ENCODE data around the gene MCM3. TPM values are rescaled to one million over a fixed set of nuclear protein-coding genes. Genes with fewer than 3 reads are reported as not detected.

The MCM3 gene
- total RNA-seq: 59.4 TPM

DNA sequence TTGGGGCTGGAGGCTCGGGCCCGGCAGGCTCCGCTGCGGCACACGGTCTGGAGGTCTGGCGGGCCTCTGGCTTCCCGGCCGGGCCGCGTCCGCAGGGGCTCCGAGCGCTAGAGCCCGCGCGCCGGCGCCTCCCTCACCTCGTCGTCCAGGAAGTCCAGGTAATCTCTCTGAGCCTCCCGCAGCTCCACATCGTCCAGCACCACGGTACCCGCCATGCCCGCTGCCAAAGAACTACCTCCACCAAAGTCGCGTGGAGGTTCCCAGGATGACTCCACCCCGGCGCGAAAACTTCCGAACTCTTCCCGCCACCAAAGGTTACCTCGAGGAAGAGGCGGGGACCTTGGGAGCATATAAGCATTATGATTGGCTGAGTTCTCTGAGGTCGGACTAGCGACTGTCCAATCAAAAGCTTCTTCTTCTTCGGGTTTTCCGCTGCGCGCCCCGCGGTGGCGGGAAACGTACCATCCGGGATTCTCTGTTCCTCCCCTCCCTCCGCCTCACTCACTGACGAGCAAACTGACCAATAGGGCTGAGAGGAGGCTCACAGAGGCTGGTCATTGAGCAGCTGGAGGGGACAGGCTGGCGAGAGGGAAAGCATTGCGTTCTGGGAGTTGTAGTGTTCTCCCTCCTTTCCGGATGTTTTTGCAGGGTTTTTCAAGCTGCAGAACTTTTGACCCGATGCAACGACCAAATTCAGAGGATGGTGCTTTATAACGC is at the start of gene MCM3:
MCM3 (minus strand) TSS at position 283 of the 717 bp plus-strand sequence; CDS start at position 215, 68 bp downstream.
- DNase-seq (ENCODE audit: low spot score): peak; percentile 98

DNA sequence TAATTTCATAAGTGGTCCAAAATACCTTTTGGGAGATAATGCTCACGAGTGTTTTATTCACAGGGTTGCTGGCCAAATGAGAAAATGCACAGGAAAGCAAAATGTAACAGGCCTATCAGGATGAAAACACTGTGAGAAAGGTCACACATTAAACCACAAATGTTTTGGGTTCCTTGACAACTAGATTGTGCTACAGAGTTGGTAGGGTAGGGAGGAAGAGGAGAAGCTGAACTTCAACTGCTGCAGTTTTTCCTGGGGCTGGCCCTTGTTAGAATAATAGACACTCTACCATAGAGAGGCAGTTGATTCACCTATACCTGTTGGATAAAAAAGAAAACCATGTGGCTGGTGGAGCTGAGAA is 49.3 kb upstream of the MCM3 start:
- DNase-seq (ENCODE audit: low spot score): no peak

DNA sequence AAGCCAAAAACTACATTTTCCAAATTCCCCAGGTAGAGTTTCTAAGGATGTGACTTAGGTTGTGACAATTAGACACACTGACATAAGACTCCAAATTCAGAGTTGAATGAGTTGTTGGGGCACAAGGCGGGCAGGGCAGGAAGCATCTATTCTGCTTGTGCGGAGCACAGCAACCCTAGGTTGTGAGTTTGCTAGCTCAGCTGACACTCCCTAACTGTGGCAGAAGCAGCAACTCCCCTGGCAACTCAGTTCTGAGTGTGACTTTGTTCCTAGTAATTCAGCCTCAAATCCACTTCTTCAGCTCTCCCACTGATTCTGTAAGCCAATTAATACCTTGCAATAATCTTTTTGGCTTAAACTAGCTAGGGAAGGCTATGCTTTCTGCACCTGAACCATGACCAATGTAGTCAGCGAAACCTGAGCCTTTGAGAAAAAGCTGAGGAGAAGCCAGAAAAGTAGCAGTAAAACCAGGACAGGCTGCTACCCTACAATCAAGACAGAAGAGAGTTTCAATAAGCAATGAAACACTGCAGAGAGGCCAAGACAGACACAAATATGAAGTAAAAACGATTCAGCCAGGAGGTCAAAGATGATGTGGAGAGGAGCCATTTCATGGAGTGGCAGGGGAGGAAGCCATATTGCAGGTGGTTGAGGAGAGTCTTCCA is 47.4 kb upstream of the MCM3 start:
- DNase-seq (ENCODE audit: low spot score): no peak

DNA sequence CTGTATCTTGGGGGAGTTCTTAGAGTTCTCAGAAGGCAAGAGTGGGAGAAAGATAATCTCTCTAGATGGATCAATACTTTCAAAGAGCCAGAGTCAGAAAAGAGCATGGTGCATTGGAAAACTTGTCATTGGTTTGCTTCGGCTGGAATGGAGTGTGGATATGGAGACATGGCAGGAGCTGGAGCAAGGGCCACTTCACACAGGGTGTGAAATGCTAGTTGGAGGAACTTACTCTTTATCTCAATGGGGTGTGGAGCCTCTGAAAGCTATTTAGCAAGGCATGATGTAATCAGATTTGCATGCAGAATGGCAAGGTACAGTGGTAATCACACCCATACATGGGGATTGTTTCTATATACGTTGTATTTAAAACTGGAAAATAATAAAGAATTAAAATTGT is 45.9 kb upstream of the MCM3 start:
- no peak for DNase-seq (ENCODE audit: low spot score)

DNA sequence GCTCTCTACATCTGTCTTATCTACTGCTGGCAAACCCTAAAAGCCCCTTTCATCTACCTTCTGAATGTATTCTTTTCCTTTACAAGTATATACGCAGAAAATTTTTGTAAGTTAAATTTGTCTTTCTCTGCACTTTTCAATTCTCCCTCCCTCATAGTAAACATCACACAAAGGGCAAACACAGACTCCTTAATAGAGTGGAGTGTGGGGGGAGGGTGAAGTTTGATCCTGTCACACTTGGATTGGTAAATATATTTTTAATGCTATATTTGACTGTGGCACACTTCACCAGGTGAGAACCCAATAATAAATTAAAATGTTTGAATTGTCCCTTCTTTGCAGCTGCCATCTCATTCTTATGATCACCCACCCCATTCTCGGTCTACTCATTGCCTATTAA is 44.2 kb upstream of the MCM3 start:
- DNase-seq (ENCODE audit: low spot score): no peak

DNA sequence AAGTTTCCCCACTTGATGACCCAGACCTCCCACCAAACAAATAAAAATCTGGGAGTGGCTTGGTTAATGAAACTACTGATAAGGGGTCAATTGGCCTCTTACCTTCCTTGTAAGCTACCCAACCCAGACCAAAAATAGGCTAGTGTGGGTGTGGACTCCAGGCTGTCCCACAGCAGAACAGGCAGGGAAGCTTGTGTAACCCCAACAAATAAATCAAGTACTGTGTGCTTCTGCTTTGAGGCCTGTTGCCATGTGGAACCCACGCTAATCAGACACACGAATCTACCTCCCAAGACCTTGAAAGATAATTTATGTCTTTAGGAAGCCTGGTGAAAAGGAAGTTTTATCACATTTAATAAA is 43.7 kb upstream of the MCM3 start:
- no peak for DNase-seq (ENCODE audit: low spot score)

DNA sequence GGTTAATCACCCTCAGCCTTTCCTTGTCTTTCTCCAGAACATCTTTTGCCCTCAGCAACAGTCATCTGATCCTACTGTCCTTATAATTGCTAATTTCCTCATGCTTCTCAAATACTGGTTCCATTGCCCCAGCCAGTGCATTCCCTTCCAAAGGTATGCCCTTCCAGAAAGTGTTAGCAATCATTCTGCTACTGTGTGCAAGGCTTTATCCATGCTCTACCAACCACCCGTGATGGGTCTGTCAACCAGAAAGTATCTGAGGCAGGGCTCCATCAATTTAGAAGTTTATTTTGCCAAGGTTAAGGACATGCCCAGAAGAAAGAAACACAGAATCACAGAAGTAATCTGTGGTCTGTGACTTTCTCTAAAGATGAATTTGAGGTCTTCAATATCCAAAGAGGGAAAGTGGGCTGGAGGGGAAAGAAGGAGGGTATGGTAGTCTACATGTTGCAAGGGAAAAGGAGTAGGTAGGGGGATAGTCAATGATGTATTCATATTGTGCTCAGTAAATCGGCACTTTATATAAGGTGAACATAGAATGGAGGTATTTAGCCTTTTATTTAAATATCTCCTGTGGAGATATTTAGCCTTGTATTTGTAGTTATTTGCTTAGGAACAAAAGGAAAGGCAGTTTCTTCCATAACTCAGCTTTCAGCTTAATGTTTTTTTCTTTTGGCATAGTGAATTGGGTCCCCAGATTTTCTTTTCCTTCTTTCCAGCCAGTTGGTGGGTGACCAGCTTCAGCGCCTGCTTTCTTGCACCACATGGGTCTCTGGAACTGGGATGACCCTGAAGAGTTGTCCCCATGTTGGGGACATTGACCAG is 42.2 kb upstream of the MCM3 start:
- DNase-seq (ENCODE audit: low spot score): no peak

DNA sequence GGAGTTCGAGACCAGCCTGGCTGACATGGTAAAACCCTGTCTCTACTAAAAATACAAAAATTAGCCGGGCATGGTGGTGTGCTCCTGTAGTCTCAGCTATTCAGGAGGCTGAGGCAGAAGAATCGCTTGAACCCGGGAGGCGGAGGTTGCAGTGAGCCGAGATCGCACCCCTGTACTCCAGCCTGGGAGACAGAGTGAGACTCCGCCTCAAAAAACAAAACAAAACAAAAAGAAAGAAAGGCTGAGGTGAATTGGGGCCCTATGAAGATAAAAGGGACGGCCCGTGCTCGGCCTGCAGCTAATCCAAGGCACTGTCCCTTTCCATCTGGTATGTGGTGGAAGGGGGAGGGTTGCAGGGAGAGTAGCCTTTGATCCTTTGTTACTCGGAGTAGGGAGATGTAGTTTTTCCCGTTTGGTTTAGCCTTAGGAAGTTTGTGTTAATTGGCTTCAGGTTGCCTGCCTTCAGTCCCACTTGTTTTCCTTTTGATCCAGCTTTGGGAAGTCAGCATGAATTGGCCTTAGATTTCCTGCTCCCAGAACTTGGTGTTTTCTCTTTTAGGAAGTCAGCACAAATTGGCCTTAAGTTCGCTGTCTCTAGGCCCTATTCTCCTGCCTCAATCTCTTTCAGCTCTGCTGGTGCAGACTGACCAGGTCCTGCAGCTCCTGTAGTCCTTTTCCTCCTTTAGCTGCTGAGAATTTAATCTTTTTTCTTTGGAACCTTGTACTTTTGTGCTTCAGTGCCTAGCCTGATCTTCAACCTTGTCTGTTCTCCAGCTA is 41.3 kb upstream of the MCM3 start:
- DNase-seq (ENCODE audit: low spot score): no peak

DNA sequence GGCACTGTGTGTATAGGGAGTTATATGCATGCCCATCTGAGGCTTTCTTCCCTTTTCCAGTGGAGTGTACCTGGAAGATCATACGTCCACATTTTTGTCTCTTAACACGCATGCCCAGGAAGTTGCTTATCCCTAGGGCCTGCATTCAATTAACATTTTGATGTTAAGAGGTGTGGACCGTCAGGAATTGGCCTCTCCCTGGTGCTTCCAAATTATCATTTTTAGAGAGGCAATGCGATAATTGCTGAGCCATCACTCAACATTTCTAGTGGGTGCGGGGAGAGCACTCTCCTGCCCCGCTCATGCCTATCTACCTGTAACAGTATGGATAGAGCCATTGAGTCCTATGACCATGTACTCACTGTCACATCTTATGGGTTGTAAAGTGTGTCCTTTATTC is 39.6 kb upstream of the MCM3 start:
- DNase-seq (ENCODE audit: low spot score): no peak

DNA sequence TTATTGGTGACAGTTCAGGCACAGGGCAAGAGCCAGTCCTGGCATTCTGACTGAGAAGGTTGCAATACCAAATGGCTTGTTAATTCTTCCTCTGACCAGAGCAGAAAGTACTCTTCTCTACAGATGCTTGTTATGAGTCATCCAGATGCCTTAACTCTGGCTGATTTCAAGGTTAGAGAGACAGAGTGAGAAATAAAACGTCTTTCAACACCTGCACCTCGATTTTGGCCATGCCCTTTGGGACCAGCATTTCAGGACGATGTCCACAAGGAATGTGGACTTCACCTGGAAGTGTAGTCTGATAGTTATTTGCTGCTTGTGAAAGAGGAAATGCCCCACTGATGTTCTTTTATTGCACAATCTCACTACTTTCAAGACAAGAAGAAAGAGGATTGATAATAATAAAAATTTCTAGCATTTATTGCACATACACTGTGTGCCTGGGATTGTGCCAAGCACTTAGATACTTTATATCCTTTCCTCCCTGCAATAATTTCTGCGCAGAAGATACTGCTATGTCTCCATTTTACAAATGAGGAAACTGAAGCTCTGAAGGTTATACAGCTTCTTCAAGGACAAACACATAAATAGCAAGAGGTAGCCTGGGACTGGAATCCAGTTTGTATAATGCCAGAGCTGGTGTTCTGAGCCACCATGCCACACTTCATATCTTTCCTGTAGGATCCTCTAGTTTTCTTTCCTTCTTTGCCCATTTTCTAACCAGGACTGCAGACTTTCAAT is 33.5 kb upstream of the MCM3 start:
- no peak for DNase-seq (ENCODE audit: low spot score)

DNA sequence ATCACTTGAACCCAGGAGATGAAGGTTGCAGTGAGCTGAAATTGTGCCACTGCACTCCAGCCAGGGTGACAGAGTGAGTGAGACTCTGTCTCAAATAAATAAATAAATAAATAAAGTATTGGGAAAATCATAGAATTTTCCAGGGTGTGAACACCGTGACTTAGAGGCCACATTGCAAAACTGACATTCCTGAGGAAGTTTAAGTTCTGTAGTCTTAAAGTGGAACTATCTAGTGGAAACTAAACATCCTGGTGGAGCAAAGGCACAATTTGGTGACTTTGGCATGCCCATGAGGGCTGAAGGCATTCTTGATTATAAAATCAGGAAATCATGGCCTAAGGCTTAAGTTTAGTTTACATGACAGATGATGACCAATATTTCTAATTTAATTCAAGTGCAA is 32.7 kb upstream of the MCM3 start:
- no peak for DNase-seq (ENCODE audit: low spot score)

DNA sequence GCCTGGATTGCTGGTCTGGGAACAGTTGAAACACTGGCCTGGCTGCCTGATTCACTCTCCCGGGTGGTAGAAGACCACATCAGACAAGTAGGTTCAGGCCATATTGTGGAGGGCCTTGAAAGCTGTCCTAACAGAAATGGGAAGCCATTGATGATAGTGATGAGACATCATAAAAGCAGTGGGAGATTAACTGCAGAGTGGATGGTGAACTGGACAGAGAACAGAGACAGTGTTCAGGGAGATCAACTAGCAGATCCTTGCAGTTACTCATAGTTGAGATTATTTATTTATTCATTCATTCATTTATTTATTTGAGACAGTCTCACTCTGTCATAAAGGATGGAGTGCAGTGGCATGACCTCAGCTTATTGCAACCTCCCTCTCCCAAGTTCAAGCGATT is 30.2 kb upstream of the MCM3 start:
- DNase-seq (ENCODE audit: low spot score): no peak

DNA sequence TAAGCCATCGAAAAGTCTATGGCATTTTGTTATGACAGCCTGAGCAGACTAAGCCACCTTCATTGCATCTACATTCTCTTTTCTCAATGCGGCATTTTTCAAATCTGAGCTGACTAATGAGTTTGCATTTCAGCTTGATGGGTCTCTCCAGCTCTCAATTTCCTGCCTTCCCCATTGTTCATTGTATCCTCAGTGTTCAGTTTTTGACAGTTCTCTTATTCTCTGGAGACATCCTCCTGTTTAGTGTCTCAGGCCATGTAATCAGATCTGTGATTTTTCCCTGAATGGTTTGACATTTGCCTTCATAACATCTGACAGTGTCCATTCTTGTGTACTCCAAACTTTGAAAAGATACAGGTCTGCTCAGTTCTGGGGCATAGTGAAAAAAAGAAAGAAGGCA is 27.9 kb upstream of the MCM3 start:
- no peak for DNase-seq (ENCODE audit: low spot score)

DNA sequence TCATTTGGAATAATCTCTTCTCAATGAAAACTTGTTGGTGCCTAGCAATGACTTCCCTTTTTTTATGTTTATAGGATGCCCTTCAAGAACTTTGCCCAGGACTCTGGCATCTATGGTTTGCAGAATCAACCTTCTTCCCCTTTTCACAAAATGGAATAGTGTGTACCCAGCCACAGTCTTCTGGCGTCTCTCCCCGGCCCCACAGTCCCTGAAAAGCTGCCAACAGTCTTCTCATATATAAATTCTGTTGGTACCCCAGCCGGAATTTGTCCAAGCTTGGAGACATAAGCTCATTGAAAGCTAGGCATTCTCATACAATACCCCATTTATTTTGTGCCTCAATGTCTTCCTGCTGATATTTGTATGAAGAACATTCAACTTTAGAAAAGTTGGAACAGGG is 26.4 kb upstream of the MCM3 start:
- DNase-seq (ENCODE audit: low spot score): no peak

DNA sequence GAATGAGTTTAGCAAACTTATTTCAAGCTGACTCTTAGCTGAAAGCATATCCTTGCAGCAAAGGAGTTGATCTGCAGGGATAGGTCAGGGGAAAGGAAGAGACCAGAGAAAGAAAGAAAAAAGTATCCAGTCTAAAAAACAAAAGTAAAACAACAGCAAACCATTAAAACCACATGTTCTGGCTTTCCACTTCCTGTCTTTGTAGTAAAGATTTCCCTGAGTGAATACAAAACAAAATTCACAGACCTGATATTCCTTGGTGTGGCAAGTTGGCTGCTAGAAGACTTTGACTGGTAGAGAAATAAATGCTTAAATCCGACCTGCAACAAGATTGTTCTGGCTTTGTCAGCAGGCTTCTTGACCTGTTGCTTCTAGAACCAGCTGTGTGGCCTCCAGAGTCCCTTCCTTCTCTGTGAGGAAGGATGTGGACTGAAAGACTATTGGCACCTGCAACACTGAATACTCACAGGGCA is 23.4 kb upstream of the MCM3 start:
- DNase-seq (ENCODE audit: low spot score): no peak

DNA sequence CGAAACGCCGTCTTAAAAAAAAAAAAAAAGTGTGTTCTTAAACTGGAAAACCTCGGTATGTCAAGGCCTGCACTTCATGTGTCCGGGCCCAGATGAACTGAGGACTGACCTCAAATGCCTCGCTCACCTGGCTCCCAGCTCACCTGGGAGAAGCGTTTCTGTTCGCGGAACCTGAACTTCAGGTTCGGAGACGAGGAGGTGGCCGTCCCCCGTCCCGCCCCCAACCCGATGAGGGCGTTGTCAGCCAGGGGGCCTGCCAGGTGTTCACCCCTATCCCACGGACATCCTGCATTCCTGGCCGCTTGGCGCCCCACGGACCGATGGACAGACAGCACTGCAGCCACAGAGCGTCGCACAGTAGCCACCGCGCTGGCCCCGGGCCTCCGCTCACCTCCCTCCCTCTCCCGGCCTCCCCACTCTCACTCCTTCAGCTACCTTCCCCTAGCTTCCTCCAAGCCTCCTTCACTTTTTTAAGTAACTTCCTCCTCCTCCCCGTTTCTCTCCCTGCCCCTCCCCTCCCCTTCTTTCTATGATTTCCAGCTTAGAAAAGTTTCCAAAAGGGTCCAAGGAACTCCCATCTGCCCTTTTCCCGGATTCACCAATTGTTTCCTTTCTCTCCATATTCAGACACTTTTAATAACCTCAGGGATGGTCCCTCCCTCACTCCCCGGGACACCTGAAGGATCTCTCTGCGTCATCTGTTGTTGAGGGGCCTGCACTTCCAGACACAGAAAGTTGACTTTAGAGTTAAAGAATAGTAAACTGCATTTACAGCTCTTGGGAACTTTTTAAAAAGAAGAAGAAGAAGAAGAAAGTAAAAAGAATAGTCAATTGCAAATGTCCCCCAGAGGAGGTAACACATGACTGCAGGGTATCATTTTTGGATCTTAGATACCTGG is 22.7 kb upstream of the MCM3 start:
- peak; percentile 80 for DNase-seq (ENCODE audit: low spot score)

DNA sequence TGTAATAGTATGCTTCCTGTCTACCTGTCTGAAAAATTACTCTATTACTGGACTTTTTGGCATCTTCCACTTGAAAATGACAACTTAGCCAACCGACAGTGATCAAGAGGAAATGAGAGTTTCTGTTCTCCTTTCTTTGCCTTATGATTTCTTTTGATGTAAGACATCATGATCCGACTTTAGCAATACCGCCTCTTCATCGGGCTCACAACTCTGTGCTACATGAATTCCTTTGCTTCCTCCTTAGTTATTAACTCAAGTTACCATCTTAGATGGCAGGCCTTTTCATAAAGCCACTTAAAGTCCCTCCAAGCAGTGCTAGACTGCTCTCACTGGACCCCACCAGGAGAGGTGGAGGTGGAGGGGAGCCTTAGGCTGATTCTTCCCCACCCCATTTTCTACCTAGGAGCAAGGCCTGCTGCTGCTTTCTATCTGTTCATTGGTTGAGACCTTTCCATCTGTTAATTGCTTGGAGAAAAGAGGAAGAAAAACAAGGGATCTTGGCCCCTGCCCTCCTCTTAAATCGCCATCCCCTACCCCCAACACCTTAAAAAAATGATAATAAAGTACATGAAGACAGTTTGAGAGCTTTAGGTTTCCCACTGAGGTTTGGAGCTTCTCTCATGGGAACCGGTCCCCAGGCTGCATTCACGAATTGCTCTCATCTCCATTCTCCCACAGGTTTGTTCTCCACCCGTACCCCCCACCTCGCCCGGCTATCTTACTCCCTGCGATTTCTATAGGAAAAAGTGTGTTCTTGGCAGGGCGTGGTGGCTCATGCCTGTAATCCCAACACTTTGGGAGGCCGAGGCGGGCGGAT is 21.6 kb upstream of the MCM3 start:
- DNase-seq (ENCODE audit: low spot score): no peak

DNA sequence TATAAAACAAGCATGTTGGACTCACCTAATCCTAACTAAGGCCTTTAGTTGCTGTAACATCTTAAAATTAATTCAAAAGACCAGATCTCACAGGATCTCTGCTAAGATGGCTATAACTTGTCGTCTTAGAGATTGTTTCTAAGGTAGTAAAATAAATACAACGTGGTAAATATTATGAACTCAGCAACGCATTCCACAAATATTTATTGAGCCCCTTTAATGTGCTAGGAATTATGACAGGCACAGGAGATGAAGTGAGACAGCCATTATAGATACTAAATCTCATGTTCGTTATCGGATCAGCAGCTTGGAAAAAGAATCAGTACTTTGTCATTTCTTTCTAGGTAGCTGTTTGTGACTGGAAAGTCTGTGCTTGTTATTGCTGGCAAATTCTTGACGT is 20.9 kb upstream of the MCM3 start:
- DNase-seq (ENCODE audit: low spot score): no peak

DNA sequence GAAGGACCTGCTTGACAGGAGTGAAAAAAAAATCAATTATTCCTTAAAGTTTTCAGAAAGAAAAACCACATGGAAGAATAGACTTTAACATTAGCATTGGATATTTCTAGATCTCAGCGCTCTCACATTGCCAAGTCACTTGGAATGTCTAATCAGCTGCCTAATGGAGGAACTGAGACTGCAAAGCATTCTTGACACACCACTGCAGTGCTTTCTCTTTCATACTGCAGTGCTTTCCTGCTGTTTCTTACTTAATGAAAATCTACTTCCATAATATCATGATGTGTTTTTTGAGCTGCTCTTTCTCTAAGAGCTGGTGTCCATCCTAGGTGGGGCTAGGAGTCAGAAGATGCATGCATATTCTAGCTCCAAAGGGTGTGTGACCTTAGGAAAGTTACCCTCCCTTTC is 20.4 kb upstream of the MCM3 start:
- DNase-seq (ENCODE audit: low spot score): no peak
